Measurements from ENCODE around the gene PDK2. TPM values are rescaled to one million over a fixed set of nuclear protein-coding genes. Genes with fewer than 3 reads are reported as not detected.

PDK2 gene
- total and polyA plus RNA-seq, 5 donors from 2014 or later = 25.2 to 65.2 (median 48.0) TPM

DNA sequence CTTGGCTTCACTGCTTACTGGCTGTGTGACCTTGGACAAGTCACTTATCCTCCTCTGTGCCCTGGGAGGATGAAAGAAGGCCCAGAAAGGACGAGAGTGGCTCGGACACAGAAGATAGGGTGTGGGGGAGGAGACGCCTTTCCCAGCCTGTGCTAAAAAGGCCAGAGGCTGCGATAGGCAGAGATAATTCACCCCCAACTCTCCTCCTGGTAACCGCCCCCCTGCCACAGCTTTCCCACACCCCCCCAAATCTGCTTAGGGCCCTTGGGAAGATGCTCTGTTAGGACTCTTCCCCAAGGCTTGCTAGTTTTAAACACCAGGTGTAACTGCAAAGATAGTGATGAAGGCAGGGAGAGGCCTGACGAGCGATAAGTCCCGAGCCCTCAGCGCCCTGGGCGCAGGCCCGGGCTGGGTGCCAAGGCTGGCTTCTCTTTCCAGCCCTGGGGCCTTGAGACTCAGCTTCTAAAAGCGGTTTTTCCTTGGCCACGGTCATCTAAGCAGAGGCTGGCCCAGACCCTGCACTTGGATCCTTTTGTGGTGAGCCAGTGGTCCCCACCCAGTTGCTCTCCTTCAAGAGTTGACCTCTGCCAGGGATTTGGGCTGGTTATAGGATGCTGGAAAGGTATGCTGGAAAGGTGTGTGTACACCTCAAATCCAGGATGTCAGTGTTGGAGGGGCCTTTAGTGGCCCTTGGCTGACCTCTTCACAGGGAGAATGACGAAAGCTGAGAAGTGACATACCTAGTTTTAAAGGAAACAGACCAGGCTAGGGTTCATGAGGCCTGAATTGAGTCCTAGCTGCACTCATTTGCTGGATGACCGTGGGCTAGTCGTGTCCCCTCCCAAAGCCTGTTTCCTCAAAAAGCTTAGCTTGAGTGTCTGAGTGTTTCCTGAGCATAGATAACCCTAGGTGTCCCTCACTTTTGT is 58.8 kb downstream of the PDK2 start:
- Mint-ChIP-seq H3K9me3 (peaks cover 0 to 1% (median 0%) of the 10 kb centered on the region in 7 donors), H3K27ac (peak overlapping the region in 2 of 3 donors; percentile 9 to 59), H3K36me3 (no peaks in the 10 kb centered on the region), H3K4me1 (peaks cover 5 to 41% (median 16%) of the 10 kb centered on the region in 4 donors), H3K27me3 (no peaks in the 10 kb centered on the region), H3K4me3 (peak overlapping the region in 1 of 4 donors; percentile 96)
- no peak for ATAC-seq (ENCODE audit: low read depth in 2 of 2)
- Histone ChIP-seq H3K4me1 (ENCODE audit: control insufficient read depth, insufficient read depth, low read length, poor library complexity, severe bottlenecking) (peaks cover 21% of the 10 kb centered on the region), H3K4me3 (ENCODE audit: low read depth, low read length) (no peak overlapping the region), H3K27me3 (ENCODE audit: control insufficient read depth, insufficient read depth, low read length) (no peaks in the 10 kb centered on the region), H3K27ac (ENCODE audit: insufficient read depth, low read length, poor library complexity, severe bottlenecking) (no peak overlapping the region), H3K9me3 (ENCODE audit: control insufficient read depth in 2 of 2, low read length in 2 of 2) (no peaks in the 10 kb centered on the region), H3K36me3 (ENCODE audit: control insufficient read depth, insufficient read depth, low read length) (no peaks in the 10 kb centered on the region)
- no peak for DNase-seq

GRCh38 chr17:50154604-50155003 is 59.5 kb downstream of the PDK2 start:
- Mint-ChIP-seq H3K9me3 (peaks cover 0 to 1% (median 0%) of the 10 kb centered on the region in 7 donors), H3K4me3 (peak overlapping the region in 1 of 4 donors; percentile 76), H3K4me1 (peaks cover 5 to 39% (median 17%) of the 10 kb centered on the region in 4 donors), H3K36me3 (no peaks in the 10 kb centered on the region), H3K27ac (peak overlapping the region in 1 of 3 donors; percentile 63), H3K27me3 (peaks cover 3% of the 10 kb centered on the region)
- Histone ChIP-seq H3K4me3 (ENCODE audit: low read depth, low read length) (no peak overlapping the region), H3K36me3 (ENCODE audit: control insufficient read depth, insufficient read depth, low read length) (no peaks in the 10 kb centered on the region), H3K9me3 (ENCODE audit: control insufficient read depth in 2 of 2, low read length in 2 of 2) (no peaks in the 10 kb centered on the region), H3K27me3 (ENCODE audit: control insufficient read depth, insufficient read depth, low read length) (no peaks in the 10 kb centered on the region), H3K27ac (ENCODE audit: insufficient read depth, low read length, poor library complexity, severe bottlenecking) (no peak overlapping the region), H3K4me1 (ENCODE audit: control insufficient read depth, insufficient read depth, low read length, poor library complexity, severe bottlenecking) (peaks cover 21% of the 10 kb centered on the region)
- DNase-seq (no peak), ATAC-seq (ENCODE audit: low read depth in 2 of 2) (no peak)

DNA sequence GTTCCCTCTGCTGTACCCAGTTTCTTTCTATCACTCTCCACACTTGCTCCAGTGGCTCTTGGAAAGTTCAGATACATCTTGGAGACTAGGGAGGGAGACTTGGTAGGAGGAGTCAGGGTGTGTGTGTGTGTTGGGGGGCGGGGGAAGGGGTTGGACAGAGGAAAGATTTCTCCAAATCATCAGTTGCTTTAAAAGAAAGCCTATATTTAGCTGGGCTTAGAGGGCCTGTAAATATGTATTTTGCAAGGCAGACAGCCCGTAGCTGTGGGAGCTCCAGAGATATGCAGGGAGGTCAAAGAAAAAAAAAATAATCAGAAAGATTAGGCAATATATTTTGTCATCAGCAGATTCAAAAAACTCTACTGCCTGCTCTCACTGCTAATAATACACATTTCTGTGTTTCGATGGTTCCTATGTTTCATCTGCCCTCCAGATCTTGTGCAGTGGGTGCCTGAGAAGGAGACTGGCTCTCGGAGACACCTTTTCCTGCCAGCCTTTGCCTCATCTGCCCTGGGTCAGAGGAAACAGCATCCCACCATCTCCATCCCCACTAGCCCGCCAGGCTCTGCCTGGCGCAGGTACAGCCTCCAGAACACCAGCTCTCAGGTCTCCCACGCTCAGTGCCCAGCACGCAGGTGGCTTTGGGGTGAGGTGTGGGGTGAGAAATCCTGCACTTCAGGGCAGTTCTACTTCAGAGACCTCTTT is 60.1 kb downstream of the PDK2 start:
- H3K9me3 ChIP-seq (ENCODE audit: control insufficient read depth in 2 of 2, low read length in 2 of 2) = no peaks in the 10 kb centered on the region
- ATAC-seq (ENCODE audit: low read depth in 2 of 2) = no peak
- no peak overlapping the region for H3K27ac Mint-ChIP-seq
- peaks cover 21% of the 10 kb centered on the region for H3K4me1 ChIP-seq (ENCODE audit: control insufficient read depth, insufficient read depth, low read length, poor library complexity, severe bottlenecking)
- H3K36me3 Mint-ChIP-seq = no peaks in the 10 kb centered on the region
- no peaks in the 10 kb centered on the region for H3K27me3 ChIP-seq (ENCODE audit: control insufficient read depth, insufficient read depth, low read length)
- H3K4me3 ChIP-seq (ENCODE audit: low read depth, low read length) = no peak overlapping the region
- no peak for DNase-seq
- peaks cover 5 to 39% (median 20%) of the 10 kb centered on the region in 4 donors for H3K4me1 Mint-ChIP-seq
- H3K4me3 Mint-ChIP-seq = peak overlapping the region in 1 of 4 donors; percentile 76
- peaks cover 5% of the 10 kb centered on the region for H3K27me3 Mint-ChIP-seq
- H3K27ac ChIP-seq (ENCODE audit: insufficient read depth, low read length, poor library complexity, severe bottlenecking) = no peak overlapping the region
- H3K9me3 Mint-ChIP-seq = peaks cover 0 to 1% (median 0%) of the 10 kb centered on the region in 7 donors
- no peaks in the 10 kb centered on the region for H3K36me3 ChIP-seq (ENCODE audit: control insufficient read depth, insufficient read depth, low read length)

DNA sequence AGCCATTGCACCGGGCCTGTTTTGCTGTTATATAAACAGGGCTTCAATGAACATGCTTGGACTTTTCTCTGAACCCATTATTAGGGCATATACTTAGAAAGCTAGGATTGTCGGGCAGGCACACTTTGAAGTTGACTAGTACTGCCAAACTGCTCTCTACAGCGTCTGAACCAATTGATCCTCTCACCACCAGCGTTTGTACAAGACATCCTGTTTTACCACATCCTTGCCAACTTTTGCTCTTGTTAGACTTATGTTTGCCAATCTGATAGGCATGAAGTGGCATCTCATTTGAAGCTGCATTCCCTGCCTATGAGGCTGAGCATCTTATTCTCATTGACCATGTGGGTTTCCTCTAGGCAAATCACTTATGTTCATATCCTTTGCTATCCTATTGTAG is 62.7 kb downstream of the PDK2 start:
- no peaks in the 10 kb centered on the region for H3K36me3 ChIP-seq (ENCODE audit: control insufficient read depth, insufficient read depth, low read length)
- H3K4me1 ChIP-seq (ENCODE audit: control insufficient read depth, insufficient read depth, low read length, poor library complexity, severe bottlenecking) = peaks cover 22% of the 10 kb centered on the region
- H3K9me3 ChIP-seq (ENCODE audit: control insufficient read depth in 2 of 2, low read length in 2 of 2) = no peaks in the 10 kb centered on the region
- Mint-ChIP-seq H3K27me3 (peaks cover 9% of the 10 kb centered on the region), H3K27ac (peak overlapping the region in 2 of 3 donors; percentile 46 to 86), H3K4me3 (peak overlapping the region in 2 of 4 donors; percentile 8 to 66), H3K9me3 (peaks cover 0 to 1% (median 0%) of the 10 kb centered on the region in 7 donors), H3K36me3 (no peaks in the 10 kb centered on the region), H3K4me1 (peaks cover 10 to 45% (median 27%) of the 10 kb centered on the region in 4 donors)
- H3K27me3 ChIP-seq (ENCODE audit: control insufficient read depth, insufficient read depth, low read length) = no peaks in the 10 kb centered on the region
- no peak overlapping the region for H3K4me3 ChIP-seq (ENCODE audit: low read depth, low read length)
- H3K27ac ChIP-seq (ENCODE audit: insufficient read depth, low read length, poor library complexity, severe bottlenecking) = no peak overlapping the region
- ATAC-seq (ENCODE audit: low read depth in 2 of 2) (peak in 1 of 2 donors; percentile 20), DNase-seq (peak in 1 of 3 donors; percentile 87)

- DNase-seq (peak; percentile 90 to 94 (median 91)), ATAC-seq (ENCODE audit: low read depth in 2 of 2) (peak; percentile 94 to 97)
- H3K36me3 ChIP-seq (ENCODE audit: control insufficient read depth, insufficient read depth, low read length) = no peaks in the 10 kb centered on the region
- Mint-ChIP-seq H3K27ac (peak overlapping the region; percentile 62 to 84 (median 80)), H3K36me3 (no peaks in the 10 kb centered on the region), H3K4me1 (peaks cover 10 to 36% (median 22%) of the 10 kb centered on the region in 4 donors), H3K27me3 (peaks cover 9% of the 10 kb centered on the region), H3K4me3 (peak overlapping the region; percentile 31 to 90 (median 60)), H3K9me3 (peaks cover 0 to 5% (median 0%) of the 10 kb centered on the region in 7 donors)
- peak overlapping the region; percentile 34 for H3K27ac ChIP-seq (ENCODE audit: insufficient read depth, low read length, poor library complexity, severe bottlenecking)
- H3K9me3 ChIP-seq (ENCODE audit: control insufficient read depth in 2 of 2, low read length in 2 of 2) = no peaks in the 10 kb centered on the region
- H3K4me3 ChIP-seq (ENCODE audit: low read depth, low read length) = peak overlapping the region; percentile 80
- no peaks in the 10 kb centered on the region for H3K27me3 ChIP-seq (ENCODE audit: control insufficient read depth, insufficient read depth, low read length)
- H3K4me1 ChIP-seq (ENCODE audit: control insufficient read depth, insufficient read depth, low read length, poor library complexity, severe bottlenecking) = peaks cover 22% of the 10 kb centered on the region
Observed at GRCh38 chr17:50161023-50161910, 66.1 kb downstream of the PDK2 start.

Other genes with a start within 250 kb of the PDK2 start
- not detected for gene TAC4, start 247.3 kb upstream of the PDK2 start, total RNA-seq
- not detected for gene TAC4, start 247.3 kb upstream of the PDK2 start, polyA plus RNA-seq
- not detected for gene DLX4, start 126.2 kb upstream of the PDK2 start, total RNA-seq
- not detected for gene DLX4, start 126.2 kb upstream of the PDK2 start, polyA plus RNA-seq
- gene DLX3, start 100.1 kb upstream of the PDK2 start, total RNA-seq = not detected
- gene DLX3, start 100.1 kb upstream of the PDK2 start, polyA plus RNA-seq = under 1 TPM in 2 of 4 donors, not detected in 2; 0.06 to 0.09 TPM
- gene ITGA3, start 39.2 kb upstream of the PDK2 start, total RNA-seq = 14.4 TPM
- 1 to 10 TPM; 1.7 to 3.9 (median 2.7) TPM for gene ITGA3, start 39.2 kb upstream of the PDK2 start, polyA plus RNA-seq
- 0.96 TPM for gene SAMD14, start 34.8 kb downstream of the PDK2 start, total RNA-seq
- under 1 TPM in 1 of 4 donors, not detected in 3; 0.09 TPM for gene SAMD14, start 34.8 kb downstream of the PDK2 start, polyA plus RNA-seq
- 85.4 TPM for gene PPP1R9B, start 55.3 kb downstream of the PDK2 start, total RNA-seq
- under 1 TPM; 0.41 to 0.55 (median 0.44) TPM for gene PPP1R9B, start 55.3 kb downstream of the PDK2 start, polyA plus RNA-seq
- not detected for gene SGCA, start 70.7 kb downstream of the PDK2 start, total RNA-seq
- not detected for gene SGCA, start 70.7 kb downstream of the PDK2 start, polyA plus RNA-seq
- gene COL1A1, start 106.3 kb downstream of the PDK2 start, total RNA-seq = 26.2 TPM
- not detected for gene COL1A1, start 106.3 kb downstream of the PDK2 start, polyA plus RNA-seq
- not detected for gene TMEM92, start 179.1 kb downstream of the PDK2 start, total RNA-seq
- not detected for gene TMEM92, start 179.1 kb downstream of the PDK2 start, polyA plus RNA-seq

All from CD4-positive, CD25-positive, alpha-beta regulatory T cell (primary cell).